ENCODE measurements around the gene TRMT6.
A peak's percentile ranks its signal among the peaks of the same experiment; 100 is the strongest.

TRMT6 gene, protein sequence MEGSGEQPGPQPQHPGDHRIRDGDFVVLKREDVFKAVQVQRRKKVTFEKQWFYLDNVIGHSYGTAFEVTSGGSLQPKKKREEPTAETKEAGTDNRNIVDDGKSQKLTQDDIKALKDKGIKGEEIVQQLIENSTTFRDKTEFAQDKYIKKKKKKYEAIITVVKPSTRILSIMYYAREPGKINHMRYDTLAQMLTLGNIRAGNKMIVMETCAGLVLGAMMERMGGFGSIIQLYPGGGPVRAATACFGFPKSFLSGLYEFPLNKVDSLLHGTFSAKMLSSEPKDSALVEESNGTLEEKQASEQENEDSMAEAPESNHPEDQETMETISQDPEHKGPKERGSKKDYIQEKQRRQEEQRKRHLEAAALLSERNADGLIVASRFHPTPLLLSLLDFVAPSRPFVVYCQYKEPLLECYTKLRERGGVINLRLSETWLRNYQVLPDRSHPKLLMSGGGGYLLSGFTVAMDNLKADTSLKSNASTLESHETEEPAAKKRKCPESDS

DNA sequence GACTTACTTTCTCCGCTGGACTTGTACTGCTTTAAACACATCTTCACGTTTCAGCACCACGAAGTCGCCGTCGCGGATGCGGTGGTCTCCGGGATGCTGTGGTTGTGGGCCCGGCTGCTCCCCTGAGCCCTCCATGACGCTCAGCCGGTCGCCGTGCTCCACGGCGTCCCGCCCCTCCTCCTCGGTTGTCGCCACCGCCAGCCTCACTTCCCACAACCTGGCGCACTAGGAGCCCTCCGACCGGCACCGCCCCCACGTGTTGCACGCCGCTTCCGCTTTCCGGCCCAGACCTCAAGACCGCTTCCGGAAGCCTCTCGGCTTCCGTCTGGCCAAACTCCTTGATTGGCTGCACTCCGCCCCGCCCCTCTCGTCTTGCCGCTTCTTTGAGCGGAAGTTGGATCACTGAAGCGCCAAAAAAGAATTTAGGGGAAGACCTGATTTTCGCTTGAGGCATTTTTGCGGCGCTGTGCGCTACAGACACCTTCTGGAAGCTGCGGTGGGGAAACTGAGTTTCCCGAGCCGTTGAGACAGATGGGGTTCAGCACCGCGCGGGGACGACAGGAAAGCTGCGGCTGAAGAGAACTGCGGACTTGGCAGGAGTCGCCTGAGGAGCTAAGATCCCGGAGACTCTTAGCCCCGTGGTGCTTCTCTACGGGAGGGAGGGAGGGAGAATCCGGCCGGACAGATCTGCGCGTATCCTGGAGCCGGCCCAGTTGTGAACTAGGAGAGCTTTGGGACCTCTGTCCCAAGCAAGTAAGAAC lies at the start of gene TRMT6, which contains the start of gene MCM8:
TRMT6 (minus strand) TSS at position 263 of the 761 bp plus-strand sequence; CDS start at position 135, 128 bp downstream.
MCM8 (plus strand) TSS at position 382 of the 761 bp plus-strand sequence. CDS start 1,364 bp downstream, outside the sequence.
- DNase-seq = peak; percentile 95

DNA sequence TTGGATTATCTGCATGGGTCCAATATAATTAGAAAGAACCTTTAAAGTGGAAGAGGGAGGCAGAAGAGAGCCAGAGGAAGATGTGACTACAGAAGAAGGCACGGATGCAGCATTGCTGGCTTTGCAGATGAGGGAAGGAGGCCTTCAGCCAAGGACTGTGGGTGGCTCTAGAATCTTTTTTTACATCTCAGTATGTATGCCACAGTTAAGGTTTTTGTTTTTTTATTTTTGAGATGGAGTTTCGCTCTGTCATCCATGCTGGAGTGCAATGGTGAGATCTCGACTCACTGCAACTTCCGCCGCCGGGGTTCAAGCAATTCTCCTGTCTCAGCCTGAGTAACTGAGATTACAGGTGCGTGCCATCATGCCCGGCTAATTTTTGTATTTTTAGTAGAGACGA lies 49.5 kb upstream of the TRMT6 start:
- no peak for DNase-seq

DNA sequence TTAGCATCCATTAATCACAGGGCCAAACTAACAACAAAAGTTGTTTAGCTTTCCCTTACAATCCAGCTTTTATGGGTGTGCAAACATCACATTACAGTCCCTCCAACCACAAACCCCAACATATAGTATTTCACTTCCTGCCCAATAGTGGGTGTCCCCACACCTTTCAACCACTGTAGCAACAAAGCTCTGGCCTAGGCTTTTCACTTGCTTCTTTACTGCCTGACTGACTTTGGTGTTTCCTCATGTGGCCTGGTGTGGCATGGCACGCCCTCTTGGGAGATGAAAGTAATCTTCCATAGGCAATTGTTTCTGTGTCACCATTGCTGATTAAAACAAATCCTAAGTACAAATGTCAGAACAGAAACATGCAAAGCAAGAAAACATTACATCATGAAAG lies 46.4 kb upstream of the TRMT6 start:
- DNase-seq = no peak

DNA sequence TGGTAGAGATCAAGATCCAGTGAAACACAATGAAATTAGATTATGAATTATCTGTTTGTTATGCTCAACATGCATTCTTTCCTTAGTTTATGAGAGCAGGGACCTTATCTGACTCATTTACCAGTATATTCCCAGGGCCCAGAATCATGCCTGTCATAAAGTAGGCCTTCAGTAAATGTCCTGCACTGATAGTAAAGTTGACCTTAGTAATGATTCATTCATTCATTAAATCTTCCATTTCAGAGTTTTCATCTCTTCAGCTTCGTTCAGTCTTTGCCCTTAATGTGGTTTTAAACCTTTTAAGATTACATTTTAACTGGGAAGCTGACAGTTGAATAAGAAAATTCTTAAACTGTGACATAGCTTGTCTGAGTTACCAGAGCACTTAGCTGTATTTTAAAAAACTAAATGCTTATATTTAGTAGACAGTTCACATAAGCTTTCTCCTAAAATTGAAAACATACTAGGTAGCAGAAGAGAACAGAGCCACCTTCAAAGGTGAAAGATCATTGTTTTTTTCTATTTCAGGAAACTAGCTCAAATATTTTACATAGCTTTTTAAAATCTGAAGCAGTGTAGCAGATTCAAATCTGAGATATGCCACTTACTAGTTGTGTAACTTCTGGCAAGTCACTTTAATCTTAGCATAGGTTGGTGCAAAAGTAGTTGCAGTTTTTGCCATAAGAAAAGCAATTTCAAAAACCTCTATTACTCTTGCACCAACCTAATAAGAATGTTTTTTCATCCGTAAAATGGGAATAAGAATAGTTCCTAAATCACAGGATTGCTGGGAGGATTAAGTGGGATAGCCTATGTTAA lies 41.5 kb upstream of the TRMT6 start:
- DNase-seq = no peak

DNA sequence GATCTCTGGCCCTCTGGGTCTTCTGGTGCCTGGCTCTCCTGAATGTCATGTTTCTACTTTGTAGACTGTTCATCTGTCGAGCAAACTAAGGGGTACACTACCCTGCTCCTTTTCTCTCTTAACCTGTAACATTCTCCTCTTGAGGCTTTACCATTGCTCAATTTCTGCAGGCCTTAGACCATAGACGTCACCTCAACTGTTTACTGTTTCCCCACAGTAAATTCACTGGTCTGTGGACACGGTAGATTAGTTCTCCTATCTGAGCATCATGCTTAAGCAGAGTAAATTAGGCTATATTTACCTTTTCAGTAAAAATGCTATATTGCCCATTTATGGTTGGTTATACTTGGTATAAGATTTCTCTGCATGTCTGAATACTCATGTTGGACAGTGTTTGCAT lies 40.6 kb upstream of the TRMT6 start:
- DNase-seq = no peak

DNA sequence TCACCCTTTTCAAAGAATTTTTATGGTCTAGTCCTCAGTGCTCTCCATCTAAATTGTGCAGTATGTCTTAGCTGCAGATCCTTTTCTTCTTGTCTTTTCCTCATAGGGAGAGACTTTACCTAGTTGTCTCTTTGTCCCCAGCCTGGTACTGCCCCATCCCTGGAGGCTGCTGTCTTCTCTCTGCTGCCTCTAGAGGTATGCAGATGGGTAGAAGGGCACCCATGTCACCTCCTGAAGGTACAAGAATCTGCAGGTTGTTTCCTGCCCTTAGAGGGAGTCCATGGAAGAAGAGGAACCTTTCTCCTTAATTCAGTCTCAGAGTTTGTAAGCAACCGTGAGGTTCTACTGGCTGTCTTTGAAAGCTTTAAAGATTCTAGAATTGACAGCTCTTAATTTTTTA lies 39.2 kb upstream of the TRMT6 start:
- DNase-seq = no peak

DNA sequence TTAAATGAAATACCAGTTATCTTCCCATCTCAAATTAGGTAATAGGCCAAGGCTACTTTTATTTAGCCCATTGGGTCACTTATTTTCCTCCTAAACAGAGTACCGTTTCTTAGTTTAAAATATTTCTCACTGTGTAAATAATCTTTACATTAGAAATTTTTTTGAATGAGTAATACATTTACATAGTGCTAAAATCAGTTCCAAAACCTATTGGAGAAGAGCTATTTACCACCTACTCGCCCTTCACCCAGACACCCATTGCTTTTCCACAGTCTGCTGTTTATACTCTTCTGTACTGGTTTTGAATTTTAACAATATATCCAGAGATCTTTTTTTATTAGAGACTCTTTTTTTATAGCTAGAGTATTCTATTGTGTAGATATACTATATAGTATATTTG lies 37.0 kb upstream of the TRMT6 start:
- no peak for DNase-seq

DNA sequence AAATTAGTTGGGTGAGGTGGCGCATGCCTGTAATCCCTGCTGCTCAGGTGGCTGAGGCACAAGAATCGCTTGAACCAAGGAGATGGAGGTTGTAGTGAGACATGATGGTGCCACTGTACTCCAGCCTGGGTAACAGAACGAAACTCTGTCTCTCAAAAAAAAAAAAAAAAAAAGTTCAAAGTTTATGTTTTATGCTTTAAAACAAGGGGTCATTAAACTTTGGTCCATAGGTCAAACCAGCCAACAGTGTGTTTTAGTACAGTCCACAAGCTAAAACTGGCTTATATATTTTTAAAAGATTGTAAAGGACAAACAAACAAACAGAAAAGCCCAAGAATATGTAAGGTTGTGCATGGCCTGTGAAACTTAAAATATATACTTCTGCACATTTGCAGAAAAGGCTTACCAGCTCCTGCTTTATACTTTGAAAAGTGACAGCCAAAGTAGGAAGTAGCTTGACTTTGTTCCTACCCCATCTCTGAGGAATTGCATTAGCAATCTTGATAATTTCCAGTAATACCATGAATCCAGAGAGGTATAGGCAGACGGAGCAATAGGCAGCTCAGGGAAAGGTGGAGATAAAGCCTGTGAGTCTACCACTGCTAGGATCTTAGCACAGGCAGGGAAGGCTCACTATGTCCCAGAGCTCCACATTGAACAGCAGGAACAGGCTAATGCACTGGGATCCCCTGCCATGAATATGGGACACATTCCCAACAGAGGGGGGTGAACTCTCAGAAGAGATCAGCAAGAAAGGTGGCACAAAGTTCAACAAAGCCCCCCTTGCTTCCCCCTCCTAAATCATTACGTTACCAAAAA lies 30.6 kb upstream of the TRMT6 start:
- DNase-seq = no peak

DNA sequence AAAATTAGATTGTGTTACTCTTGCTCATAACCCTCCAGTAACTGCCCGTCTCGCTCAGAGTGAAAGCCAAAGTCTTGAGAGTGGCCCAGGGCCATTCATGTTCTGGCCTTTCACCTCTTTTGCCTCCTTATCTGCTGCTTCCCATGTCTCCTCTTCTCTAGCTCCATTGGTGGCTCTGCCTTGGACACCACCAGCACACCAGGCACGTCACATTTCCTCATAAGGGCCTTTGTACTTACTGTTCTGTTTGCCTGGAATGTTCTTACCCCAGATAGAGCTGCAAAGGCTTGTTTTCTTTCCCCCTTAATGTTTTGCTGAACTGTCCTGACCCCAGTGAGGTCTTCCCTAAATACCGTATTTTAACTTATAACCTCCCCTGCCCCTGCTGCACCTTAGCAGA lies 29.5 kb upstream of the TRMT6 start:
- DNase-seq = no peak

DNA sequence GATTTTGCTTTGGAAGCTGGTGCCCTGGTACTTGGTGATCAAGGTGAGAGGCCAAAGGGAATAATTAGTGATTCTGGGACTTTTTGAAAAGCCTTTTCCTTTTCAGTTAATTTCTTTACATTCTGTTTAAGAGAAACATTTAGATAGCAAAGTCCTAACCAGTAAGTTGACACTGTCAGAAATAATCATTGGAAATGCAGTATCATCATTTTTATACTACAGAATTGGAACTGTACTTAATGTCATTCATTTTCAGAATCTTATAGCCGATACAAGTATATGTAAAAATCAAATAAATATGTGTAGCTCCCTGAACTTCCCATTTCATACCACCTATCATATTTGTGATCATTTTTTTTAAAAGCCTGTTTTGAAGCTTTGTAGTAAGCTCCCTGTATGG lies 27.6 kb upstream of the TRMT6 start:
- no peak for DNase-seq

DNA sequence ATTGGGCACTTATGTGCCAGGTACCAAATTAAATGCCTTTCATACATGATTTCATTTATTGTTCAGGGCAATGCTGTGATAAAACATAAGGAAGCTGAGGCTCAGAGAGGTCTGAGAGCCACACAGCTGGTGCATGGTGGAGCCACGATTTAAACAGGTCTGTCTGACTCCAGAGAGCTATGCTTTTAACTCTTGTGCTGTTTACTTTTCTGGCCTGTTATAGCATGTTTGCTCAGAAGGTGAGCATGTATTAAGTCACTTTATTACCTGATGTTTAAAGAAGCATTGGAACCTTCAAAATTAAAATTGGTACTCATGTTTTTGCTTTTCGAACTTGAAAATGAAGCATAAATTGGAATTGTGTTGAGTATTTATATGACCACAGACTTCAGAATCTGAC lies 26.9 kb upstream of the TRMT6 start:
- DNase-seq = no peak

DNA sequence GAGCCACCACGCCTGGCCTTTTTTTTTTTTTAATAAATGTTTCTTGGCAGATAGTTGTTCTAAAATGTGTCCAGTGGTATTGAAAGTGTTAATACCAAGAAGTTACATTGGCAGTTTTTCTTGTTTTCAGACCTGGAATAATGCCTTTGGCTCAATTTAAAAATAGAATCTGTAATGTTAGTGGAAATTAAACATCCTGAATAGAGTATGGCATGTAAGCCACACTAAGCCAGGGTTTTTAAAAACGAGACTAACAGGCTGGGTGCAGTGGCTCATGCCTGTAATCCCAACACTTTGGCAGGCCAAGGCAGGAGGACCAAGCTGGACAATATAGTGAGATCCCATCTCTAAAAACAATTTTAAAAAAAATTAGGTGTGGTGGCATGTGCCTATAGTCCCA lies 25.4 kb upstream of the TRMT6 start:
- DNase-seq = no peak

DNA sequence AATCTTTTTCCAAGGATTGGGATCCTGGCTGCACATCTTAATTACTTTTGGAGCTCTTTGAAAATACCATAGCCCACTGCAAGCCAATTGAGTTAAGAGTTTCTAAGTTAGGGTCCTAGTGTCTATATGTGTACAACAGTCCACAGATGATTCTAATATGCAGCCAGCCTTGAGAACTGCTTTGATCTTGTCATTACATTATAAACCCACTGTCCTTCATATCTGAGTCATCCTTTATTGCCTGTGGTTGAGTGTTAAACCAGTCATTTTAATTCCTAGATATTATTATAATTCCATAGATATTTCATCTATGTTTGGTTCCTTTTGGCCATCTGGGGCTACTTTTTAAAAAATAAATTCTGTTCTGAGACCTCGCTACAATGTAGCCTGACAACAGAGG lies 24.2 kb upstream of the TRMT6 start:
- no peak for DNase-seq

DNA sequence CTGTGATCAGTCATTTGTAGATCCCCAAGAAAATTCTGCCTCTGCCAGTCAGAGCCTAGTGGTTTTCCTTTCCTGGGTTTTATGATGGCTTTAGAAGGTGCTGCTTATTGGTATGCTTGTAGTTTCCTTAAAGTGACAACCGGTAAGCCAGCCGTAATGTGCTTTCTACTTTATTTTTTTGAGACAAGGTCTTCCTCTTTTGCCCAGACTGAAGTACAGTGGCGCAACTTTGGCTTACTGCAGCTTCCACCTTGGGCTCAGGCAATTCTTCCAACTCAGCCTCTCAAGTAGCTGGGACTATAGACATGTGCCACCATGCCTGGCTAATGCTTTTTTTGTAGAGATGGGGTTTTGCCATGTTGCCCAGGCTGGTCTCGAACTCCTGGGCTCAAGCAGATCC lies 23.6 kb upstream of the TRMT6 start:
- no peak for DNase-seq

DNA sequence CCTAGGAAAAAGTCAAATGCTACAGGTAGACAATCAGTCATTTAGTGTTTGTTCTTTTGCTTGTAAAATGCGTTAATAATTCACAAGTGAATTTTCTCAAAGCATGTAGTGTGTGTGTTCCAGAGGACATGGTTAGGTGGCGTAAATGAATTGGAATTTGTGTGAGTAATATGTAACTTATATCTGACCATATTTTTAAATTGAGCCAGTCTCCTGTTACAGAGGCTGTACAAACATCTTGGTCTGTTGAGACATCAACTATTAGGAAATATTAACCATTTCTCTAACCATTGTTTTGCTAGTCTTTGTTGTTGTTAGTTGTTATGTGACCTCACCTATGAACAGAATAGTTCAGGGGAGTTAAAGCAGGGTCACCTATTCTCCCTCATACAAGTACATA lies 22.8 kb upstream of the TRMT6 start:
- DNase-seq = no peak

DNA sequence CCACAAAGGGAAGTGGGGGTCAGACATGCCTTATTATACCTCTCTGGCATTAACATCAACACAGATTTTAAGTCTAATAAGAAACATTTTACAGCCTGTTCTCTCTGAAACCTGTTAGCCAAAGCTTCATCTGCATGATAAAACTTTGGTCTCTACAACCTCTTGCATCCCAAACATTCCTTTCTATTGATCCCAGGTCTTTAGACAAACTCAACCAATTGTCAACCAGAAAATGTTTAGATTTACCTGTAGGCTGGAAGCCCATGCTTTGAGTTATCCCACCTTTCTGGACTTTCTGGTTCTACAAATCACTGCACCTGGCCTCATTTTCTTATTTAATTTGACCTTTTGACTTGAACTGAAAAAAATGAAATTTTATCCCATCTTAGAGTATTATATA lies 20.9 kb upstream of the TRMT6 start:
- no peak for DNase-seq

DNA sequence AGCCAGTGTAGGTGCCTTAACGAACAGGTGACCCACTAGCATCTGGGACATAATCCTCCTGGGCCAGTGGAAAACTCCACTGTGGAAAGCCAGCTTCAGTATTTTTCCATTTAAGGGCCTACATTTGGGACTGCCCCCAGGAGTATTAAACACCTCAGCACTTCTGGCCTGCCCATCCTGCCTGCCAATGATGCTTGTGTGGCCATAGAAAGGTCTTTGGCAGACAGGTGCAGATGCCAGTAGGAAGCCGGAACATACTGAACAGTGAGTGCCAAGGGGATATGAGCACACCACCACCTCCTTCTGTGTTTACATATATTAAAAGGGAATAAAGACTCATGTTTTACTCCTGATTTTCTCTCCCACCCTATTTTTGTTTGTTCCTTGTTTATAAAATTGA lies 20.0 kb upstream of the TRMT6 start:
- DNase-seq = no peak

DNA sequence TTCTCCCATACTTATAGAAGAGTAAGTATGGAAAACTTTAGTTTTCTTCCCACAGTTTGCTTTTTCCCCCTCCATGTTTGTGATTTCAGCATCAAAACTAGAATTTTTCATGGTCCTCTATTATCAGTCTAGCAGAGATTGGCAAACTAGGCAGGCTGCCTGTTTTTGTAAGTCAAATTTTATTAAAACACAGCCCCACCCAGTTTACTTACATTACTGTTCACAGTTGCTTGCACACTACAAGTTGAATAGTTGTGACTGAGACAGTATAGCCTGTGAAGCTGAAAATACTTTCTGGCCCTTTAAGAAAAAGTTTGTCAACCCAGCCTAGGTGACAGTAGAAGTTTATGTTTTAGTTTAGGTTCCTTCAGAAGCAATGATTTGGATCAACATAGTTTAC lies 19.6 kb upstream of the TRMT6 start:
- DNase-seq = no peak

DNA sequence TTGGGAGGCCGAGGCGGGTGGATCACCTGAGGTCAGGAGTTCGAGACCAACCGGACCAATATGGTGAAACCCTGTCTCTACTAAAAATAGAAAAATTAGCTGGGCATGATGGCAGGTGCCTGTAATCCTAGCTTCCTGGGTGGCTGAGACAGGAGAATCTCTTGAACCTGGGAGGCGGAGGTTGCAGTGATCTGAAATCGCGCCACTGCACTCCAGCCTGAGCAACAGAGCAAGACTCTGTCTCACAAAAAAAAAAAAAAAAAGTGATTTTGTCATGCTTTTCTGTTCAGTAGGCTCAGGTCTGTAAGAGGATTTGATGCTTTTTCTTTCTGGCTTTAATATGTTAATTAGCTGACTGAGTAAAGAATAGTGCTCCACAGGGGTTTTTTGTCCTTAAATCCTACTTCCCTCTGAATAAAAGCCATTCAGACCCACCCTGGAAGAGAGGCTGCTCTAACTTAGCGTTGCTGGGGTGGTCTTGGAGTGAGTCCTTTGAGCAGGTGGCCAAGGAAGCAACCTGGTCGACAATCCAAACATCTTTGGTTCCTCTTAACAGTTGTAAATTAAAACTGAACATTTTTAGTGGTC lies 19.1 kb upstream of the TRMT6 start:
- no peak for DNase-seq

DNA sequence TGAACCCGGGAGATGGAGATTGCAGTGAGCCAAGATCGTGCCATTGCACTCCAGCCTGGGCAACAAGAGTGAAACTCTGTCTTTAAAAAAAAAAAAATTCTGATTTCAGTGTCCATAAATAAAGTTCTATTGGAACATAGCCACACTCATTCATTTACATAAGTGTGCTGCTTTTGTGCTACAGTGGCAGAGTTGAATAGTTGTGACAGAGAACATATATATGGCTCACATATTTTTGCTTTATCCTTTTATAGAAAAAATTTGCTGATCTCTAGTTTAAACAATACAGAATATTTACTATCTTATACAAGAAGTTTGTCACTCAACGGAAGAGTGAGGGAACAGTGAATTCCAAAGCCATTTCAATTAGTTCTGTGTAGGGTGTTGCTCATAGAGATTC lies 18.1 kb upstream of the TRMT6 start:
- no peak for DNase-seq

DNA sequence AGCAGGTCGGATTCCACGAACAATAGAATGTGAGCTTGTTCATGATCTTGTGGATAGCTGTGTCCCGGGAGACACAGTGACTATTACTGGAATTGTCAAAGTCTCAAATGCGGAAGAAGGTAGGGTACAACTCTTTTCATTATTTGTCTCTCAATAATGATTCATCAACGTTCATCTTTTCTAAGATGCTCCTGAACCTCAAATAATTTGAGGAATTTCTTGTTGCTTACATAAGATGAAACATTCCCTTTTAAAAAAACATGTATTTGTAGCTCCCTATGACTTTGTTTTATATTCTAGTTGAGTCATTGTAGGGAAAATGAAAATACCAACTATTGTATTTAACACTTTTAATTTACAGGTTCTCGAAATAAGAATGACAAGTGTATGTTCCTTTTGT lies 17.1 kb upstream of the TRMT6 start:
- no peak for DNase-seq

DNA sequence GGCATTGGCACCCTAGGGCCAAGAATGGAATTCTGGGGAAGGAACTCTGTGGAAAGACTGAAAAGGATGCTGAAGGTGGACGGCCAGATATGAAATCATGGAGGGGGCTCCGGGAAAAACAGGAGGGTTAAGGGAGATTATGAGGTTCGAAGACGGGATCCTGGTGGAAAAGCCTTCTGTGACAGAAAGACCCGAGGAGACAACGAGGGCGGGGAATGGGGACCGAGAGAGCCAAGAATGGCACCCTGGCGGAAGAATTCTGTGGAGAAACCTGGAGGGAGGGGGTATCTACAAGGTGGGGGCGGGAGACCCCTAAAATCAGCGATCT lies 426 bp downstream of the TRMT6 start:
- DNase-seq = no peak
